HEK293 (cell line): ENCODE measurements around the gene CRCP.

Experiments used
- BCL11A ChIP-seq: fragments of 450-650 bp; formaldehyde crosslinking; IDR thresholded peaks from 2 replicates; pipeline ENCODE4 v1.5.1; 2016; ENCODE audit warnings: low read depth, missing biosample characterization, missing genetic modification characterization
- BCL11B ChIP-seq: fragments of 450-650 bp; formaldehyde crosslinking; IDR thresholded peaks from 2 replicates; pipeline ENCODE4 v1.5.1; 2016; ENCODE audit warnings: low read depth, missing biosample characterization, missing genetic modification characterization
- BCL6B ChIP-seq: fragments of 450-650 bp; formaldehyde crosslinking; IDR thresholded peaks from 2 replicates; pipeline ENCODE4 v1.5.1; 2017; ENCODE audit warnings: missing biosample characterization, missing genetic modification characterization
- GLI2 ChIP-seq: fragments of 450-650 bp; formaldehyde crosslinking; IDR thresholded peaks from 2 replicates; pipeline ENCODE4; 2017; ENCODE audit warnings: missing biosample characterization, missing genetic modification characterization, low read depth, borderline replicate concordance
- KLF1 ChIP-seq: fragments of 450-650 bp; formaldehyde crosslinking; IDR thresholded peaks from 2 replicates; pipeline ENCODE4 v1.5.1; 2016; ENCODE audit warnings: missing biosample characterization, missing genetic modification characterization
- MYNN ChIP-seq: fragments of 450-650 bp; formaldehyde crosslinking; IDR thresholded peaks from 2 replicates; pipeline ENCODE4 v1.5.1; 2016; ENCODE audit warnings: missing biosample characterization, missing genetic modification characterization, borderline replicate concordance
- ZFP41 ChIP-seq: fragments of 450-650 bp; formaldehyde crosslinking; IDR thresholded peaks from 2 replicates; pipeline ENCODE4 v1.5.1; 2016; ENCODE audit warnings: missing biosample characterization, missing genetic modification characterization, borderline replicate concordance
- ZNF121 ChIP-seq: fragments of 450-650 bp; formaldehyde crosslinking; IDR thresholded peaks from 2 replicates; pipeline ENCODE4 v1.5.1; 2016; ENCODE audit warnings: missing biosample characterization, missing genetic modification characterization
- ZNF133 ChIP-seq: fragments of 450-650 bp; formaldehyde crosslinking; IDR thresholded peaks from 2 replicates; pipeline ENCODE4 v1.5.1; 2016; ENCODE audit warnings: missing biosample characterization, missing genetic modification characterization
- ZNF146 ChIP-seq: fragments of 450-650 bp; formaldehyde crosslinking; IDR thresholded peaks from 2 replicates; pipeline ENCODE4 v1.5.1; 2016; ENCODE audit warnings: missing biosample characterization, missing genetic modification characterization
- ZNF184 ChIP-seq: fragments of 450-650 bp; IDR thresholded peaks from 2 replicates; pipeline ENCODE4 v1.5.1; 2018; ENCODE audit warnings: missing biosample characterization, mild to moderate bottlenecking, missing genetic modification characterization
- ZNF266 ChIP-seq: fragments of 450-650 bp; formaldehyde crosslinking; IDR thresholded peaks from 2 replicates; pipeline ENCODE4 v1.5.1; 2016; ENCODE audit warnings: missing biosample characterization, missing genetic modification characterization, low read depth
- ZNF398 ChIP-seq: fragments of 450-650 bp; formaldehyde crosslinking; IDR thresholded peaks from 2 replicates; pipeline ENCODE4 v1.5.1; 2017; ENCODE audit warnings: missing biosample characterization, missing genetic modification characterization
- ZNF426 ChIP-seq: fragments of 450-650 bp; formaldehyde crosslinking; IDR thresholded peaks from 2 replicates; pipeline ENCODE4 v1.5.1; 2017; ENCODE audit warnings: missing biosample characterization, missing genetic modification characterization, mild to moderate bottlenecking, inconsistent platforms, moderate library complexity
- ZNF555 ChIP-seq: fragments of 450-650 bp; formaldehyde crosslinking; conservative IDR thresholded peaks from 2 replicates; pipeline ENCODE4 v1.5.1; 2017; ENCODE audit warnings: missing biosample characterization, mild to moderate bottlenecking, missing genetic modification characterization, inconsistent platforms
- ZNF624 ChIP-seq: fragments of 450-650 bp; formaldehyde crosslinking; IDR thresholded peaks from 2 replicates; pipeline ENCODE4 v1.5.1; 2017; ENCODE audit warnings: missing biosample characterization, missing genetic modification characterization
- ZNF830 ChIP-seq: fragments of 450-650 bp; IDR thresholded peaks from 2 replicates; pipeline ENCODE4 v1.5.0; 2018; ENCODE audit warnings: missing biosample characterization, missing genetic modification characterization, low read depth, mild to moderate bottlenecking, moderate library complexity
- TF ChIP-seq, protein P1 (sequence below): fragments of 450-650 bp; formaldehyde crosslinking; IDR thresholded peaks from 2 replicates; pipeline ENCODE4 v1.5.1; 2016; ENCODE audit warnings: missing biosample characterization, missing genetic modification characterization
- TF ChIP-seq, protein P2 (sequence below): fragments of 450-650 bp; formaldehyde crosslinking; IDR thresholded peaks from 2 replicates; pipeline ENCODE4 v1.5.1; 2016; ENCODE audit warnings: missing biosample characterization, missing genetic modification characterization
- TF ChIP-seq, protein P3 (sequence below): fragments of 450-650 bp; formaldehyde crosslinking; IDR thresholded peaks from 2 replicates; pipeline ENCODE4 v1.5.1; 2016; ENCODE audit warnings: missing biosample characterization, missing genetic modification characterization
- TF ChIP-seq, protein P4 (sequence below): fragments of 450-650 bp; formaldehyde crosslinking; IDR thresholded peaks from 2 replicates; pipeline ENCODE4; 2016; ENCODE audit warnings: missing biosample characterization, missing genetic modification characterization
- TF ChIP-seq, protein P5 (sequence below): fragments of 450-650 bp; formaldehyde crosslinking; IDR thresholded peaks from 2 replicates; pipeline ENCODE4 v1.5.1; 2016; ENCODE audit warnings: missing biosample characterization, missing genetic modification characterization
- TF ChIP-seq, protein P6 (sequence below): fragments of 450-650 bp; formaldehyde crosslinking; IDR thresholded peaks from 2 replicates; pipeline ENCODE4 v1.5.1; 2016; ENCODE audit warnings: missing biosample characterization, missing genetic modification characterization

CRCP gene

GRCh38 chr7:66114743-66115649, at the start of gene CRCP (continued):
- TF ChIP-seq, protein P1, sequence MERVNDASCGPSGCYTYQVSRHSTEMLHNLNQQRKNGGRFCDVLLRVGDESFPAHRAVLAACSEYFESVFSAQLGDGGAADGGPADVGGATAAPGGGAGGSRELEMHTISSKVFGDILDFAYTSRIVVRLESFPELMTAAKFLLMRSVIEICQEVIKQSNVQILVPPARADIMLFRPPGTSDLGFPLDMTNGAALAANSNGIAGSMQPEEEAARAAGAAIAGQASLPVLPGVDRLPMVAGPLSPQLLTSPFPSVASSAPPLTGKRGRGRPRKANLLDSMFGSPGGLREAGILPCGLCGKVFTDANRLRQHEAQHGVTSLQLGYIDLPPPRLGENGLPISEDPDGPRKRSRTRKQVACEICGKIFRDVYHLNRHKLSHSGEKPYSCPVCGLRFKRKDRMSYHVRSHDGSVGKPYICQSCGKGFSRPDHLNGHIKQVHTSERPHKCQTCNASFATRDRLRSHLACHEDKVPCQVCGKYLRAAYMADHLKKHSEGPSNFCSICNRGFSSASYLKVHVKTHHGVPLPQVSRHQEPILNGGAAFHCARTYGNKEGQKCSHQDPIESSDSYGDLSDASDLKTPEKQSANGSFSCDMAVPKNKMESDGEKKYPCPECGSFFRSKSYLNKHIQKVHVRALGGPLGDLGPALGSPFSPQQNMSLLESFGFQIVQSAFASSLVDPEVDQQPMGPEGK (tag by site-specific recombination): peak; percentile 92; the same call in 1 of the 2 replicates
- TF ChIP-seq ZNF830 (tag by site-specific recombination): no peak
- TF ChIP-seq ZFP41 (tag by site-specific recombination): no peak
- TF ChIP-seq ZNF266: no peak; the same call in 1 of the 2 replicates
- TF ChIP-seq BCL11A (tag by site-specific recombination): no peak
- no peak for TF ChIP-seq ZNF121 (tag by site-specific recombination)
- no peak for TF ChIP-seq ZNF184 (tag by site-specific recombination)
- TF ChIP-seq KLF1 (tag by site-specific recombination): peak; percentile 74
- TF ChIP-seq BCL6B (tag by site-specific recombination): no peak
- TF ChIP-seq, protein P2, sequence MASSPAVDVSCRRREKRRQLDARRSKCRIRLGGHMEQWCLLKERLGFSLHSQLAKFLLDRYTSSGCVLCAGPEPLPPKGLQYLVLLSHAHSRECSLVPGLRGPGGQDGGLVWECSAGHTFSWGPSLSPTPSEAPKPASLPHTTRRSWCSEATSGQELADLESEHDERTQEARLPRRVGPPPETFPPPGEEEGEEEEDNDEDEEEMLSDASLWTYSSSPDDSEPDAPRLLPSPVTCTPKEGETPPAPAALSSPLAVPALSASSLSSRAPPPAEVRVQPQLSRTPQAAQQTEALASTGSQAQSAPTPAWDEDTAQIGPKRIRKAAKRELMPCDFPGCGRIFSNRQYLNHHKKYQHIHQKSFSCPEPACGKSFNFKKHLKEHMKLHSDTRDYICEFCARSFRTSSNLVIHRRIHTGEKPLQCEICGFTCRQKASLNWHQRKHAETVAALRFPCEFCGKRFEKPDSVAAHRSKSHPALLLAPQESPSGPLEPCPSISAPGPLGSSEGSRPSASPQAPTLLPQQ (tag by site-specific recombination): peak; percentile 71
- TF ChIP-seq ZNF555: no peak
- TF ChIP-seq ZNF133 (tag by site-specific recombination): no peak
- no peak for TF ChIP-seq ZNF398 (tag by site-specific recombination)
- TF ChIP-seq, protein P3, sequence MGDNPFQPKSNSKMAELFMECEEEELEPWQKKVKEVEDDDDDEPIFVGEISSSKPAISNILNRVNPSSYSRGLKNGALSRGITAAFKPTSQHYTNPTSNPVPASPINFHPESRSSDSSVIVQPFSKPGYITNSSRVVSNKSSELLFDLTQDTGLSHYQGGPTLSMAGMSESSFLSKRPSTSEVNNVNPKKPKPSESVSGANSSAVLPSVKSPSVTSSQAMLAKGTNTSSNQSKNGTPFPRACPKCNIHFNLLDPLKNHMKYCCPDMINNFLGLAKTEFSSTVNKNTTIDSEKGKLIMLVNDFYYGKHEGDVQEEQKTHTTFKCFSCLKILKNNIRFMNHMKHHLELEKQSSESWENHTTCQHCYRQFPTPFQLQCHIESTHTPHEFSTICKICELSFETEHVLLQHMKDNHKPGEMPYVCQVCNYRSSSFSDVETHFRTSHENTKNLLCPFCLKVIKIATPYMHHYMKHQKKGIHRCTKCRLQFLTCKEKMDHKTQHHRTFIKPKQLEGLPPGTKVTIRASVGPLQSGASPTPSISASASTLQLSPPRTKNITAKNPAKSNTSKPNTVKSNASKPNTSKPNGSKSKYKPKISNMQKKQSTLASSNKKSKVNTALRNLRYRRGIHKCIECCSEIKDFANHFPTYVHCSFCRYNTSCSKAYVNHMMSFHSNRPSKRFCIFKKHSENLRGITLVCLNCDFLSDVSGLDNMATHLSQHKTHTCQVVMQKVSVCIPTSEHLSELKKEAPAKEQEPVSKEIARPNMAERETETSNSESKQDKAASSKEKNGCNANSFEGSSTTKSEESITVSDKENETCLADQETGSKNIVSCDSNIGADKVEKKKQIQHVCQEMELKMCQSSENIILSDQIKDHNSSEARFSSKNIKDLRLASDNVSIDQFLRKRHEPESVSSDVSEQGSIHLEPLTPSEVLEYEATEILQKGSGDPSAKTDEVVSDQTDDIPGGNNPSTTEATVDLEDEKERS: no peak
- no peak for TF ChIP-seq ZNF624 (tag by site-specific recombination)
- no peak for TF ChIP-seq ZNF426 (tag by site-specific recombination)
- TF ChIP-seq, protein P4, sequence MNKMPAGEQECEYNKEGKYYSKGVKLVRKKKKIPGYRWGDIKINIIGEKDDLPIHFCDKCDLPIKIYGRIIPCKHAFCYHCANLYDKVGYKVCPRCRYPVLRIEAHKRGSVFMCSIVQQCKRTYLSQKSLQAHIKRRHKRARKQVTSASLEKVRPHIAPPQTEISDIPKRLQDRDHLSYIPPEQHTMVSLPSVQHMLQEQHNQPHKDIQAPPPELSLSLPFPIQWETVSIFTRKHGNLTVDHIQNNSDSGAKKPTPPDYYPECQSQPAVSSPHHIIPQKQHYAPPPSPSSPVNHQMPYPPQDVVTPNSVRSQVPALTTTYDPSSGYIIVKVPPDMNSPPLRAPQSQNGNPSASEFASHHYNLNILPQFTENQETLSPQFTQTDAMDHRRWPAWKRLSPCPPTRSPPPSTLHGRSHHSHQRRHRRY (tag by site-specific recombination): no peak; the same call in 1 of the 2 replicates
- TF ChIP-seq, protein P5, sequence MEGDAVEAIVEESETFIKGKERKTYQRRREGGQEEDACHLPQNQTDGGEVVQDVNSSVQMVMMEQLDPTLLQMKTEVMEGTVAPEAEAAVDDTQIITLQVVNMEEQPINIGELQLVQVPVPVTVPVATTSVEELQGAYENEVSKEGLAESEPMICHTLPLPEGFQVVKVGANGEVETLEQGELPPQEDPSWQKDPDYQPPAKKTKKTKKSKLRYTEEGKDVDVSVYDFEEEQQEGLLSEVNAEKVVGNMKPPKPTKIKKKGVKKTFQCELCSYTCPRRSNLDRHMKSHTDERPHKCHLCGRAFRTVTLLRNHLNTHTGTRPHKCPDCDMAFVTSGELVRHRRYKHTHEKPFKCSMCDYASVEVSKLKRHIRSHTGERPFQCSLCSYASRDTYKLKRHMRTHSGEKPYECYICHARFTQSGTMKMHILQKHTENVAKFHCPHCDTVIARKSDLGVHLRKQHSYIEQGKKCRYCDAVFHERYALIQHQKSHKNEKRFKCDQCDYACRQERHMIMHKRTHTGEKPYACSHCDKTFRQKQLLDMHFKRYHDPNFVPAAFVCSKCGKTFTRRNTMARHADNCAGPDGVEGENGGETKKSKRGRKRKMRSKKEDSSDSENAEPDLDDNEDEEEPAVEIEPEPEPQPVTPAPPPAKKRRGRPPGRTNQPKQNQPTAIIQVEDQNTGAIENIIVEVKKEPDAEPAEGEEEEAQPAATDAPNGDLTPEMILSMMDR (tag by site-specific recombination): peak; percentile 74
- no peak for TF ChIP-seq ZNF146
- no peak for TF ChIP-seq GLI2 (tag by site-specific recombination)
- TF ChIP-seq, protein P6, sequence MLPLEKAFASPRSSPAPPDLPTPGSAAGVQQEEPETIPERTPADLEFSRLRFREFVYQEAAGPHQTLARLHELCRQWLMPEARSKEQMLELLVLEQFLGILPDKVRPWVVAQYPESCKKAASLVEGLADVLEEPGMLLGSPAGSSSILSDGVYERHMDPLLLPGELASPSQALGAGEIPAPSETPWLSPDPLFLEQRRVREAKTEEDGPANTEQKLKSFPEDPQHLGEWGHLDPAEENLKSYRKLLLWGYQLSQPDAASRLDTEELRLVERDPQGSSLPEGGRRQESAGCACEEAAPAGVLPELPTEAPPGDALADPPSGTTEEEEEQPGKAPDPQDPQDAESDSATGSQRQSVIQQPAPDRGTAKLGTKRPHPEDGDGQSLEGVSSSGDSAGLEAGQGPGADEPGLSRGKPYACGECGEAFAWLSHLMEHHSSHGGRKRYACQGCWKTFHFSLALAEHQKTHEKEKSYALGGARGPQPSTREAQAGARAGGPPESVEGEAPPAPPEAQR (tag by site-specific recombination): no peak
- TF ChIP-seq BCL11B (tag by site-specific recombination): no peak
- no peak for TF ChIP-seq MYNN
